ENCODE results near the gene ILK.

Gene ILK

DNA sequence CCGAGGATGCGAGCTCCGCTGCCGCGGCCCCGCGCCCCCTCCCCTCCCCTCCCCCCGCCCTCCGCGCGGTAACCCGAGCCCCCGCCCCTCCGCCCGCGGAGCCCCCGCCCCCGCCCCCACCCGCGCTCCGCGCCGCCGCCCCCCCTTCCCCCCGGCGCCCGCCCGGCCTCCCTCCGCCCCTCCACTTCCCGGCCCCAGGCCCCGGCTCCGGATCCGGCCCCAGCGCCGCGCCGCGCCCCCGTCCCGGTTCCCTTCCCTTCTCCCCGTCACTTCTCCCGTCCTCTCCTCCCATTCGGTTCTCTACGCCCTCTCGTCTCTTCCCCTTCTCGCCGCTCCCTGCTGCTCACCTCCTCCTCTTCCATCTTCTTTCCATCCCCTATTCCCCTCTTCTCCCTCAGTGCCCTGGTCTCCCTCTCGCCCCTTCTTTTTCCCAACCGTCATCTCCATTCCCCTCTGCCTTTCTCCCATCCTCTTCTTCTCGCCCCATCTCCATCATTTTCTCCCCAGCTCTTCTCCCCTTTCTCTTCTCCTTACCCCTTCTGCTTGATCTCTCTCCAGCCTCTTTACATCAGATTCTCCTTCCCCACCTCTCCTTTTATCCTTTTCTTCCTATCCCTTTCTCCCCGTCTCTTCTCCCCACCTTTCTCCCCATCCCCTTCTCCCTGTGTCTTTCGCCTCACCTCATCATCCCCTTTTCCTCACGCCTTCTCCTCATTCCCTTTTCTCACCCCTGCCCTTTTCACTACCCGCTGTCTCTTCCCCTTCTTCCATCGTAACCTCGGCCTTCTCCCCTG, 52.4 kb downstream of the ILK start, which contains the start of gene DCHS1:
Gene DCHS1, minus strand, starts transcription at position 20 of the 794 bp plus-strand sequence. CDS start 14,196 bp downstream, outside the sequence.
- no peak for DNase-seq (ENCODE audit: low read depth)
- peak within 1 kb of the TSS; percentile 64 for H3K4me3 ChIP-seq (ENCODE audit: low read length)
- TF ChIP-seq, protein P1, sequence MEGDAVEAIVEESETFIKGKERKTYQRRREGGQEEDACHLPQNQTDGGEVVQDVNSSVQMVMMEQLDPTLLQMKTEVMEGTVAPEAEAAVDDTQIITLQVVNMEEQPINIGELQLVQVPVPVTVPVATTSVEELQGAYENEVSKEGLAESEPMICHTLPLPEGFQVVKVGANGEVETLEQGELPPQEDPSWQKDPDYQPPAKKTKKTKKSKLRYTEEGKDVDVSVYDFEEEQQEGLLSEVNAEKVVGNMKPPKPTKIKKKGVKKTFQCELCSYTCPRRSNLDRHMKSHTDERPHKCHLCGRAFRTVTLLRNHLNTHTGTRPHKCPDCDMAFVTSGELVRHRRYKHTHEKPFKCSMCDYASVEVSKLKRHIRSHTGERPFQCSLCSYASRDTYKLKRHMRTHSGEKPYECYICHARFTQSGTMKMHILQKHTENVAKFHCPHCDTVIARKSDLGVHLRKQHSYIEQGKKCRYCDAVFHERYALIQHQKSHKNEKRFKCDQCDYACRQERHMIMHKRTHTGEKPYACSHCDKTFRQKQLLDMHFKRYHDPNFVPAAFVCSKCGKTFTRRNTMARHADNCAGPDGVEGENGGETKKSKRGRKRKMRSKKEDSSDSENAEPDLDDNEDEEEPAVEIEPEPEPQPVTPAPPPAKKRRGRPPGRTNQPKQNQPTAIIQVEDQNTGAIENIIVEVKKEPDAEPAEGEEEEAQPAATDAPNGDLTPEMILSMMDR (conservative IDR thresholded peaks at IDR 0.05; ENCODE audit: low read length), result no peak

DNA sequence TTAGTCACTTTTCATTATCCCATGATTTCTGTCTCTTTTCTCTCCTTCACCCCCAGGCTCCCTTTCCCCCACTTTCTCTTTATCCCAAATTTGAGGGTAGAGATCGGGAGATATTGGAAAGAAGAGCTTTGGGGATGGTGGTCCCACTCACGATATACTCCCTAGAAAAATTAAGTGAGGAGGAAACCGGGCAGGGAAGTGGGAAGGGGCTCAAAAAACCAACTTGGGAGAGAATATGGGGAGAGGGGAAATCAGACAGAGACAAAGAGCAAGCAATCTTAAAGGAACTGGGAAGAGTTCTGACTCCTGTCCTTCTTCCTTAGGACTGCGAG, 53.0 kb downstream of the ILK start:
- TF ChIP-seq, protein P1 (conservative IDR thresholded peaks at IDR 0.05; ENCODE audit: low read length), result no peak
- DNase-seq (ENCODE audit: low read depth), result no peak
- peak overlapping the region; percentile 64 for H3K4me3 ChIP-seq (ENCODE audit: low read length)

DNA sequence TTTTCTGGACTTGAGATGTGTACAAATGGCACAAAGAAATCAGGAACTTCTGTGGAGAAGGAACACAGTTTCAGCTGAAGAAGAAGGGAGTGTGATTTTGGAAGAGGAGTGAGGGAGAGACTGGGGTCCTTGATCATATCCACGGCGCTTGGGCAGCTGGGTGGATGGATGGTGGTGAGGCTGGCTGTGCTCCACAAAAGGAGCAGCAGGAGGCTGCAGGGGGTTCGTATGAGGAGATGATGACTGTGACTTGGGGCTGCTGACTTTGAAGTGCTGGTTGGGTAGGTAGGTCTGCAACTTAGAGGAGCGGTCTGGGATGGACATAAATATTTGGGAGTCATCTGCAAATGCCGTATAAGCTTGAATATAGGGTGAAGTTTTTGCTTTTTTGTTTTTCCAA, 53.4 kb downstream of the ILK start:
- no peak overlapping the region for H3K4me3 ChIP-seq (ENCODE audit: low read length)

DNA sequence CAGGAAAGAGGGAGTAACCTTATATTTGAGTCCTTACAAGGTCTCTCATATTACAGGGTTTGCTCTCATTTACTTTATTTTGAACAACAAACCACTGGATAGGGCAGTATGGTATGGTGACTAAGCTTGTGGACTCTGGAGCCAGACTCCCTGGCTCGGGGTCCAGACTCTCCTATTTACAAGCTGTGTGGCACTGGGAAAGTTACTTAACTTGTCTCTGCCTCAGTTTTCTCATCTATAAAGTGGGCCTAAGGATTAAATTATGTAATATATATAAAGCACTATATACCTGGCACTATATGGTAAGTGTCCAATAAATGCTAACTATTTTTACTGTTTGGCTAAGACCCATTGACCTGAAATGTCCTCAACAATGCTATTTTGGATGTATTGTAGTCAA, 53.8 kb downstream of the ILK start:
- no peak for DNase-seq (ENCODE audit: low read depth)
- TF ChIP-seq, protein P1 (conservative IDR thresholded peaks at IDR 0.05; ENCODE audit: low read length), result no peak
- no peak overlapping the region for H3K4me3 ChIP-seq (ENCODE audit: low read length)

More for the DNA sequence above, 53.4 kb downstream of the ILK start:
- no peak for DNase-seq (ENCODE audit: low read depth)
- TF ChIP-seq, protein P1 (conservative IDR thresholded peaks at IDR 0.05; ENCODE audit: low read length), result no peak

DNA sequence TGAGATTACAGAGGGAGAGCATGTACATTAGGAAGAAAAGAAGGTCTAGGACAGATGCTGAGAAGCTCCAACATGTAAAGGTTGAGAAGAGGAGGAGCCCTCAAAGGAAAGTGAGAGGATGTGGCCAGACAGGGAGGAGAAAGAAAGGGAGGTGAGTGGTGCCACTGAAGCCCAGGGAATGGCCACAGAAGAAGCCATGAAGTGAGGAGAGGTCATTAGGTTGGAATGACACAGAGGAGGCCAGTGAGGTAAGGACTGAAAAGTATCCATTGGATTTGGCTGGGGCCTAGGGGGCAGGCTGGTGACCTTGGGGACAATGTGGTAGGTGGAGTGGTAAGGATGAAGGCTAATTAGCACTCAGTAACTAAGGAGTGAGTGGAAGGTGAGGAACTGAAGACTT, 55.1 kb downstream of the ILK start:
- TF ChIP-seq, protein P1 (conservative IDR thresholded peaks at IDR 0.05; ENCODE audit: low read length), result no peak
- H3K4me3 ChIP-seq (ENCODE audit: low read length), result no peak overlapping the region
- DNase-seq (ENCODE audit: low read depth), result no peak

All from AG10803 (cell line).